ENCODE measurements around the gene DAZAP2.
"Not testable (repeated sequence)": the region's sequence is repeated elsewhere in the genome, so short reads cannot be mapped to it uniquely, and the experiment has no call there.

DAZAP2 gene

GRCh38 chr12:51247523-51248206 lies 9.0 kb downstream of the DAZAP2 start:
- FAIRE-seq: no peak

GRCh38 chr12:51253276-51253675 lies 14.7 kb downstream of the DAZAP2 start:
- no peak for FAIRE-seq

- FAIRE-seq: no peak
Measured at GRCh38 chr12:51254536-51254935, 15.9 kb downstream of the DAZAP2 start.

GRCh38 chr12:51259600-51259999 lies 21.0 kb downstream of the DAZAP2 start:
- FAIRE-seq: not testable (repeated sequence)

GRCh38 chr12:51262758-51263177 lies 24.1 kb downstream of the DAZAP2 start:
- FAIRE-seq: no peak

- FAIRE-seq: no peak
Measured at GRCh38 chr12:51263341-51263740, 24.7 kb downstream of the DAZAP2 start.

GRCh38 chr12:51264297-51264696 lies 25.7 kb downstream of the DAZAP2 start:
- FAIRE-seq: no peak

GRCh38 chr12:51265024-51265423 lies 26.4 kb downstream of the DAZAP2 start:
- no peak for FAIRE-seq

GRCh38 chr12:51269174-51270066 lies 30.8 kb downstream of the DAZAP2 start:
- no peak for FAIRE-seq

GRCh38 chr12:51270067-51270950 lies 31.7 kb downstream of the DAZAP2 start, which contains the start of gene SMAGP:
TSS of gene SMAGP (minus strand) at chr12:51270415. CDS start at chr12:51269278, 1,137 bp downstream.
- no peak for FAIRE-seq

- FAIRE-seq: no peak
Measured at GRCh38 chr12:51270951-51271518, 32.4 kb downstream of the DAZAP2 start.

- not testable (repeated sequence) for FAIRE-seq
Measured at GRCh38 chr12:51272810-51273209, 34.2 kb downstream of the DAZAP2 start.

- FAIRE-seq: no peak
Measured at GRCh38 chr12:51275088-51275487, 36.5 kb downstream of the DAZAP2 start.

- FAIRE-seq: no peak
Measured at GRCh38 chr12:51281202-51281924, 42.7 kb downstream of the DAZAP2 start.

GRCh38 chr12:51285843-51286242 lies 47.2 kb downstream of the DAZAP2 start:
- FAIRE-seq: no peak

GRCh38 chr12:51291603-51292513 lies 53.2 kb downstream of the DAZAP2 start:
- FAIRE-seq: not testable (repeated sequence)
